H1 (cell line): ENCODE measurements around the gene LCE3B. TPM values are rescaled to one million over a fixed set of nuclear protein-coding genes. Genes with fewer than 3 reads are reported as not detected.

Experiments used
- ASH2L ChIP-seq: fragments of 200-600, 300-600 bp; sonication (generic); IDR thresholded peaks from one replicate; pipeline ENCODE4 v1.7.1; 2017; ENCODE audit warnings: low read length
- BACH1 ChIP-seq: IDR thresholded peaks from 2 replicates; pipeline ENCODE4 v1.6.1; 2012; ENCODE audit warnings: low read length, improper control_type of control experiment
- NRF1 ChIP-seq: IDR thresholded peaks from 2 replicates; pipeline ENCODE4 v1.6.1; 2011; ENCODE audit warnings: mild to moderate bottlenecking, low read depth, low read length, improper control_type of control experiment
- PHF8 ChIP-seq: fragments of 200-600 bp; sonication (generic); conservative IDR thresholded peaks from 2 replicates; pipeline ENCODE4 v1.7.1; 2012; ENCODE audit warnings: low read depth, mild to moderate bottlenecking, inconsistent platforms, low read length, moderate library complexity
- POLR2AphosphoS5 ChIP-seq: IDR thresholded peaks from 2 replicates; pipeline ENCODE4 v1.6.1; 2011; ENCODE audit warnings: low read depth, low read length
- RXRA ChIP-seq: IDR thresholded peaks from 2 replicates; pipeline ENCODE4 v1.6.1; 2011; ENCODE audit warnings: low read depth, mild to moderate bottlenecking, low read length, moderate library complexity; ENCODE audit not compliant: insufficient read depth
- SP4 ChIP-seq: IDR thresholded peaks from 2 replicates; pipeline ENCODE4 v1.6.1; 2012; ENCODE audit warnings: low read length, inconsistent platforms
- SUZ12 ChIP-seq: fragments of 200-600 bp; sonication (generic); IDR thresholded peaks from 2 replicates; pipeline ENCODE4 v1.6.1; 2012; ENCODE audit warnings: mild to moderate bottlenecking, inconsistent platforms, low read length, moderate library complexity, mixed read lengths
- TCF12 ChIP-seq: IDR thresholded peaks from 2 replicates; pipeline ENCODE4 v1.6.1; 2011; ENCODE audit warnings: low read depth, mild to moderate bottlenecking, low read length
- polyA plus RNA-seq, 7 experiments: library from polyadenylated mRNA; depleted of rRNA in 3 of 7; stranded (reverse) in 5 of 7; unstranded in 2 of 7; fragments of >200 nt in 5 of 7; fragments of 200-250 nt in 2 of 7; gene quantifications; 1 replicate in 5 of 7; 2 replicates in 1 of 7; 4 replicates in 1 of 7; pipeline versions ENCODE4 v1.2.1 to v1.2.3, GENCODE V29; 2011 to 2013; ENCODE audit warnings: missing spikeins in 2 of 7, mixed read lengths in 2 of 7
- total RNA-seq: library from RNA; stranded (reverse); fragmentation: NEBNext Ultra II Directional; extraction: Animal tissue kit (Norgen Biotek cat#: 25700); gene quantifications from 2 replicates; pipeline ENCODE4 v1.2.1, GENCODE V29; 2021
- TF ChIP-seq, protein P1 (sequence below): fragments of 300-600 bp; sonication (generic); IDR thresholded peaks from 2 replicates; pipeline ENCODE4 v1.7.1; 2012; ENCODE audit warnings: low read length, moderate library complexity, mild to moderate bottlenecking, inconsistent platforms; ENCODE audit not compliant: insufficient replicate concordance
- TF ChIP-seq, protein P2 (sequence below): IDR thresholded peaks from 2 replicates; pipeline ENCODE4 v1.6.1; 2011; ENCODE audit warnings: low read depth, mild to moderate bottlenecking, low read length; ENCODE audit not compliant: insufficient read depth

LCE3B gene
- total and polyA plus RNA-seq, 2 of the 8 experiments (the other 6 are each of a cell fraction or from before 2014, with no cell fraction given), result not detected

DNA sequence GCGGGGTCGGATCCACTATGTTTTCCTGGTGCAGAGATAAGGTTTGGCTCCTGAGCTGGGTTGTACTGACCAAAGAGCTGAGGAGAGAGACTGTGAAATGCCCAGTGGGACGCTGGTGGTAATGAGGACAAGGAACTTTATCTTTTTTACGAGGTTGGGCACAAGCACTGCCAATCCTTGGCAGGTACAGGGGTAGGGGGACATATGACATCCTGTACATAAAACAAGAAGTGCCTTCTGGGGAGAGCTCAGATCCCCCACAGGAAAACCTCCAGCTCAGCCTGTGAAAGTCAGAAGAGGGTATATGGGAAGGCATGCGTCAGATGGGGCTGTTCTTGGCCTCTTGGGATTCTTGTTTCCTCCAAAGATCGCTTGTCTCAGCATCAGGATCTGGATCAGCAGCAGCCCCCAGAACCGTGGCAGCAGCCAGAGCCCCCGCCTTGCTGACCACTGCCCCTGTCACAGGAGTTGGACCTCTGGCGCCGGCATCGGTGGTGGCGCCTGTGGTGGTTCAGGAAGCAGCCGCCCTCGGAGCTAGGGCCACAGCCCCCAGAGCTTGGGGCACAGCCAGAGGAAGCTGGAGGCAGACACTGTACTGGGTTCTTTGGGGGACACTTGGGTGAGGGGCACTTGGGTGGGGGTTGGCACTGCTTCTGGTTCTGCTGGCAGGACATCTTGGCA lies 47.9 kb upstream of the LCE3B start (continued):
- TF ChIP-seq, protein P1, sequence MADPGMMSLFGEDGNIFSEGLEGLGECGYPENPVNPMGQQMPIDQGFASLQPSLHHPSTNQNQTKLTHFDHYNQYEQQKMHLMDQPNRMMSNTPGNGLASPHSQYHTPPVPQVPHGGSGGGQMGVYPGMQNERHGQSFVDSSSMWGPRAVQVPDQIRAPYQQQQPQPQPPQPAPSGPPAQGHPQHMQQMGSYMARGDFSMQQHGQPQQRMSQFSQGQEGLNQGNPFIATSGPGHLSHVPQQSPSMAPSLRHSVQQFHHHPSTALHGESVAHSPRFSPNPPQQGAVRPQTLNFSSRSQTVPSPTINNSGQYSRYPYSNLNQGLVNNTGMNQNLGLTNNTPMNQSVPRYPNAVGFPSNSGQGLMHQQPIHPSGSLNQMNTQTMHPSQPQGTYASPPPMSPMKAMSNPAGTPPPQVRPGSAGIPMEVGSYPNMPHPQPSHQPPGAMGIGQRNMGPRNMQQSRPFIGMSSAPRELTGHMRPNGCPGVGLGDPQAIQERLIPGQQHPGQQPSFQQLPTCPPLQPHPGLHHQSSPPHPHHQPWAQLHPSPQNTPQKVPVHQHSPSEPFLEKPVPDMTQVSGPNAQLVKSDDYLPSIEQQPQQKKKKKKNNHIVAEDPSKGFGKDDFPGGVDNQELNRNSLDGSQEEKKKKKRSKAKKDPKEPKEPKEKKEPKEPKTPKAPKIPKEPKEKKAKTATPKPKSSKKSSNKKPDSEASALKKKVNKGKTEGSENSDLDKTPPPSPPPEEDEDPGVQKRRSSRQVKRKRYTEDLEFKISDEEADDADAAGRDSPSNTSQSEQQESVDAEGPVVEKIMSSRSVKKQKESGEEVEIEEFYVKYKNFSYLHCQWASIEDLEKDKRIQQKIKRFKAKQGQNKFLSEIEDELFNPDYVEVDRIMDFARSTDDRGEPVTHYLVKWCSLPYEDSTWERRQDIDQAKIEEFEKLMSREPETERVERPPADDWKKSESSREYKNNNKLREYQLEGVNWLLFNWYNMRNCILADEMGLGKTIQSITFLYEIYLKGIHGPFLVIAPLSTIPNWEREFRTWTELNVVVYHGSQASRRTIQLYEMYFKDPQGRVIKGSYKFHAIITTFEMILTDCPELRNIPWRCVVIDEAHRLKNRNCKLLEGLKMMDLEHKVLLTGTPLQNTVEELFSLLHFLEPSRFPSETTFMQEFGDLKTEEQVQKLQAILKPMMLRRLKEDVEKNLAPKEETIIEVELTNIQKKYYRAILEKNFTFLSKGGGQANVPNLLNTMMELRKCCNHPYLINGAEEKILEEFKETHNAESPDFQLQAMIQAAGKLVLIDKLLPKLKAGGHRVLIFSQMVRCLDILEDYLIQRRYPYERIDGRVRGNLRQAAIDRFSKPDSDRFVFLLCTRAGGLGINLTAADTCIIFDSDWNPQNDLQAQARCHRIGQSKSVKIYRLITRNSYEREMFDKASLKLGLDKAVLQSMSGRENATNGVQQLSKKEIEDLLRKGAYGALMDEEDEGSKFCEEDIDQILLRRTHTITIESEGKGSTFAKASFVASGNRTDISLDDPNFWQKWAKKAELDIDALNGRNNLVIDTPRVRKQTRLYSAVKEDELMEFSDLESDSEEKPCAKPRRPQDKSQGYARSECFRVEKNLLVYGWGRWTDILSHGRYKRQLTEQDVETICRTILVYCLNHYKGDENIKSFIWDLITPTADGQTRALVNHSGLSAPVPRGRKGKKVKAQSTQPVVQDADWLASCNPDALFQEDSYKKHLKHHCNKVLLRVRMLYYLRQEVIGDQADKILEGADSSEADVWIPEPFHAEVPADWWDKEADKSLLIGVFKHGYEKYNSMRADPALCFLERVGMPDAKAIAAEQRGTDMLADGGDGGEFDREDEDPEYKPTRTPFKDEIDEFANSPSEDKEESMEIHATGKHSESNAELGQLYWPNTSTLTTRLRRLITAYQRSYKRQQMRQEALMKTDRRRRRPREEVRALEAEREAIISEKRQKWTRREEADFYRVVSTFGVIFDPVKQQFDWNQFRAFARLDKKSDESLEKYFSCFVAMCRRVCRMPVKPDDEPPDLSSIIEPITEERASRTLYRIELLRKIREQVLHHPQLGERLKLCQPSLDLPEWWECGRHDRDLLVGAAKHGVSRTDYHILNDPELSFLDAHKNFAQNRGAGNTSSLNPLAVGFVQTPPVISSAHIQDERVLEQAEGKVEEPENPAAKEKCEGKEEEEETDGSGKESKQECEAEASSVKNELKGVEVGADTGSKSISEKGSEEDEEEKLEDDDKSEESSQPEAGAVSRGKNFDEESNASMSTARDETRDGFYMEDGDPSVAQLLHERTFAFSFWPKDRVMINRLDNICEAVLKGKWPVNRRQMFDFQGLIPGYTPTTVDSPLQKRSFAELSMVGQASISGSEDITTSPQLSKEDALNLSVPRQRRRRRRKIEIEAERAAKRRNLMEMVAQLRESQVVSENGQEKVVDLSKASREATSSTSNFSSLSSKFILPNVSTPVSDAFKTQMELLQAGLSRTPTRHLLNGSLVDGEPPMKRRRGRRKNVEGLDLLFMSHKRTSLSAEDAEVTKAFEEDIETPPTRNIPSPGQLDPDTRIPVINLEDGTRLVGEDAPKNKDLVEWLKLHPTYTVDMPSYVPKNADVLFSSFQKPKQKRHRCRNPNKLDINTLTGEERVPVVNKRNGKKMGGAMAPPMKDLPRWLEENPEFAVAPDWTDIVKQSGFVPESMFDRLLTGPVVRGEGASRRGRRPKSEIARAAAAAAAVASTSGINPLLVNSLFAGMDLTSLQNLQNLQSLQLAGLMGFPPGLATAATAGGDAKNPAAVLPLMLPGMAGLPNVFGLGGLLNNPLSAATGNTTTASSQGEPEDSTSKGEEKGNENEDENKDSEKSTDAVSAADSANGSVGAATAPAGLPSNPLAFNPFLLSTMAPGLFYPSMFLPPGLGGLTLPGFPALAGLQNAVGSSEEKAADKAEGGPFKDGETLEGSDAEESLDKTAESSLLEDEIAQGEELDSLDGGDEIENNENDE, result no peak
- TF ChIP-seq BACH1 (no peak), ASH2L (no peak), SP4 (no peak), SUZ12 (no peak), NRF1 (no peak), RXRA (no peak), PHF8 (no peak), TCF12 (no peak), POLR2AphosphoS5 (no peak)
- TF ChIP-seq, protein P2, sequence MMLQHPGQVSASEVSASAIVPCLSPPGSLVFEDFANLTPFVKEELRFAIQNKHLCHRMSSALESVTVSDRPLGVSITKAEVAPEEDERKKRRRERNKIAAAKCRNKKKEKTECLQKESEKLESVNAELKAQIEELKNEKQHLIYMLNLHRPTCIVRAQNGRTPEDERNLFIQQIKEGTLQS, result no peak
